ENCODE results near the gene NME4. TPM values are rescaled to one million over a fixed set of nuclear protein-coding genes. Genes with fewer than 3 reads are reported as not detected.
"Not testable (repeated sequence)": the region's sequence is repeated elsewhere in the genome, so short reads cannot be mapped to it uniquely, and the experiment has no call there.

NME4 gene
- total RNA-seq, 2 donors from 2014 or later: 38.4 to 39.1 TPM

GRCh38 chr16:373848-374615 lies 23.0 kb upstream of the NME4 start:
- DNase-seq (no peak), ATAC-seq (no peak)
- intact Hi-C loops (cut with DNase I, micrococcal nuclease): no loop called here

GRCh38 chr16:374616-374926 lies 22.4 kb upstream of the NME4 start:
- ATAC-seq (no peak), DNase-seq (no peak)
- intact Hi-C loops (cut with DNase I, micrococcal nuclease): no loop called here

- ATAC-seq (no peak), DNase-seq (no peak)
- intact Hi-C loops (cut with DNase I, micrococcal nuclease): no loop called here
These were observed 21.8 kb upstream of the NME4 start for GRCh38 chr16:375212-375611.

GRCh38 chr16:375927-376816 lies 20.8 kb upstream of the NME4 start:
- intact Hi-C loops (cut with DNase I, micrococcal nuclease): no loop called here
- no peak for ATAC-seq
- DNase-seq: no peak

GRCh38 chr16:376817-377418 lies 20.1 kb upstream of the NME4 start:
- no peak for DNase-seq
- no peak for ATAC-seq
- intact Hi-C loops (cut with DNase I, micrococcal nuclease): no loop called here

GRCh38 chr16:377419-377951 lies 19.5 kb upstream of the NME4 start:
- DNase-seq (no peak), ATAC-seq (no peak)
- intact Hi-C loops (cut with DNase I, micrococcal nuclease): no loop called here

- ATAC-seq; DNase-seq; intact Hi-C loops (cut with DNase I, micrococcal nuclease): not testable (repeated sequence)
These were observed 18.7 kb upstream of the NME4 start for GRCh38 chr16:378113-378820.

- intact Hi-C loops (cut with DNase I, micrococcal nuclease): no loop called here
- no peak for DNase-seq
- no peak for ATAC-seq
These were observed 18.2 kb upstream of the NME4 start for GRCh38 chr16:378821-379182.

- ATAC-seq (peak; percentile 66), DNase-seq (peak; percentile 85 to 92)
These were observed 17.6 kb upstream of the NME4 start for GRCh38 chr16:379183-379960.

GRCh38 chr16:379961-380761 lies 16.8 kb upstream of the NME4 start:
- no peak for DNase-seq
- intact Hi-C loops (cut with DNase I, micrococcal nuclease): no loop called here
- ATAC-seq: no peak

More at GRCh38 chr16:379183-379960, 17.6 kb upstream of the NME4 start:
- intact Hi-C loops (cut with DNase I, micrococcal nuclease): no loop called here

GRCh38 chr16:380762-381011 lies 16.3 kb upstream of the NME4 start:
- DNase-seq (no peak), ATAC-seq (peak; percentile 23)
- intact Hi-C loops (cut with DNase I, micrococcal nuclease): no loop called here

- DNase-seq (peak in 1 of 2 donors; percentile 61), ATAC-seq (peak; percentile 37)
- intact Hi-C loops (cut with DNase I, micrococcal nuclease): no loop called here
These were observed 15.8 kb upstream of the NME4 start for GRCh38 chr16:381012-381788.

GRCh38 chr16:381789-382717 lies 14.9 kb upstream of the NME4 start, which contains the start of gene PGAP6:
Gene PGAP6, minus strand, starts transcription at chr16:381978. Its CDS starts 157 bp downstream, at chr16:381821.
- peak; percentile 49 for ATAC-seq
- intact Hi-C loops (cut with DNase I, micrococcal nuclease): no loop called here

GRCh38 chr16:383326-384051 lies 13.5 kb upstream of the NME4 start:
- ATAC-seq: peak; percentile 54

More at GRCh38 chr16:381789-382717, 14.9 kb upstream of the NME4 start, which contains the start of gene PGAP6:
- peak in 1 of 2 donors; percentile 72 for DNase-seq

GRCh38 chr16:386641-387156 lies 10.3 kb upstream of the NME4 start:
- intact Hi-C loops (cut with DNase I, micrococcal nuclease): no loop called here
- no peak for ATAC-seq
- DNase-seq: no peak

More at GRCh38 chr16:383326-384051, 13.5 kb upstream of the NME4 start:
- intact Hi-C loops (cut with DNase I, micrococcal nuclease): no loop called here
- peak; percentile 78 to 88 for DNase-seq
